Stimulated activated CD4-positive, alpha-beta T cell treated with anti-CD3 and anti-CD28 coated beads, Interleukin-4, amount 100 ng/mL, for 1 hour (primary cell): ENCODE data around the gene ADCY2.

Experiments
- DNase-seq: peaks from one replicate; pipeline ENCODE4 v3.0.0-alpha.2; 2020

ADCY2 gene

GRCh38 chr5:7445831-7446230, 49.9 kb downstream of the ADCY2 start:
- DNase-seq, result no peak

GRCh38 chr5:7446913-7447312, 51.0 kb downstream of the ADCY2 start:
- DNase-seq, result no peak

GRCh38 chr5:7453947-7454346, 58.0 kb downstream of the ADCY2 start:
- no peak for DNase-seq

GRCh38 chr5:7456206-7456605, 60.3 kb downstream of the ADCY2 start:
- no peak for DNase-seq

- DNase-seq, result no peak
Measured at GRCh38 chr5:7461371-7461770, 65.4 kb downstream of the ADCY2 start.

- no peak for DNase-seq
Measured at GRCh38 chr5:7462758-7463157, 66.8 kb downstream of the ADCY2 start.

- DNase-seq, result no peak
Measured at GRCh38 chr5:7464182-7464581, 68.2 kb downstream of the ADCY2 start.

- no peak for DNase-seq
Measured at GRCh38 chr5:7467179-7467578, 71.2 kb downstream of the ADCY2 start.

- no peak for DNase-seq
Measured at GRCh38 chr5:7468742-7469141, 72.8 kb downstream of the ADCY2 start.

- no peak for DNase-seq
Measured at GRCh38 chr5:7471710-7472109, 75.8 kb downstream of the ADCY2 start.

- no peak for DNase-seq
Measured at GRCh38 chr5:7473115-7473514, 77.2 kb downstream of the ADCY2 start.

- no peak for DNase-seq
Measured at GRCh38 chr5:7473668-7474215, 77.8 kb downstream of the ADCY2 start.

- DNase-seq, result no peak
Measured at GRCh38 chr5:7474821-7475403, 79.0 kb downstream of the ADCY2 start.

- no peak for DNase-seq
Measured at GRCh38 chr5:7478459-7478858, 82.5 kb downstream of the ADCY2 start.

- no peak for DNase-seq
Measured at GRCh38 chr5:7488734-7489133, 92.8 kb downstream of the ADCY2 start.

GRCh38 chr5:7492371-7492770, 96.4 kb downstream of the ADCY2 start:
- no peak for DNase-seq

- DNase-seq, result no peak
Measured at GRCh38 chr5:7493081-7493480, 97.1 kb downstream of the ADCY2 start.

GRCh38 chr5:7493622-7494021, 97.7 kb downstream of the ADCY2 start:
- no peak for DNase-seq

- no peak for DNase-seq
Measured at GRCh38 chr5:7494481-7495130, 98.7 kb downstream of the ADCY2 start.

GRCh38 chr5:7495131-7495517, 99.2 kb downstream of the ADCY2 start:
- no peak for DNase-seq

GRCh38 chr5:7500256-7500655, 104.3 kb downstream of the ADCY2 start:
- no peak for DNase-seq

GRCh38 chr5:7501061-7501460, 105.1 kb downstream of the ADCY2 start:
- DNase-seq, result no peak

- DNase-seq, result no peak
Measured at GRCh38 chr5:7503564-7503963, 107.6 kb downstream of the ADCY2 start.

- no peak for DNase-seq
Measured at GRCh38 chr5:7515284-7515914, 119.5 kb downstream of the ADCY2 start.
